ENCODE measurements around the gene ANKRD30B.
"Not testable (repeated sequence)": the region's sequence is repeated elsewhere in the genome, so short reads cannot be mapped to it uniquely, and the experiment has no call there.

Gene ANKRD30B

GRCh38 chr18:14797969-14798764 lies 50.2 kb downstream of the ANKRD30B start:
- H3K4me1 ChIP-seq (ENCODE audit: insufficient read depth, low read length); H3K36me3 ChIP-seq (ENCODE audit: insufficient read depth, low read length); H3K9me3 ChIP-seq (ENCODE audit: control insufficient read depth, insufficient read depth, low read length); H3K9ac ChIP-seq (ENCODE audit: low read depth, low read length): not testable (repeated sequence)

DNA sequence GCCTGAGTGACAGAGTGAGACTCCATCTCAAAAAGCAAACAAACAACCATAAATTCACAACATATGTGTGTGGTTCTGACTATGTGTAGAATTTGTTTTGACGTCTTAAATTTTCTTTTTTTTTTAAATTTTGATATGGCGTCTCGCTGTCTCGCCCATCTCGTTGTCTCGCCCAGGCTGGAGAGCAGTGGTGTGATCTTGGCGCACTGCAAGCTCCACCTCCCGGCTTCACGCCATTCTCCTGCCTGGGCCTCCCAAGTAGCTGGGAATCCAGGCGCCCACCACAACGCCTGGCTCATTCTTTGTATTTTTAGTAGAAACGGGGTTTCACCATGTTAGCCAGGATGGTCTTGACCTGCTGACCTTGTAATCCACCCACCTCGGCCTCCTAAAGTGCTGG lies 63.1 kb downstream of the ANKRD30B start:
- H3K9ac ChIP-seq (ENCODE audit: low read depth, low read length); H3K9me3 ChIP-seq (ENCODE audit: control insufficient read depth, insufficient read depth, low read length); H3K36me3 ChIP-seq (ENCODE audit: insufficient read depth, low read length); H3K4me1 ChIP-seq (ENCODE audit: insufficient read depth, low read length): not testable (repeated sequence)

GRCh38 chr18:14826972-14827632 lies 79.1 kb downstream of the ANKRD30B start:
- H3K4me1 ChIP-seq (ENCODE audit: insufficient read depth, low read length); H3K36me3 ChIP-seq (ENCODE audit: insufficient read depth, low read length); H3K9me3 ChIP-seq (ENCODE audit: control insufficient read depth, insufficient read depth, low read length); H3K9ac ChIP-seq (ENCODE audit: low read depth, low read length): not testable (repeated sequence)

- not testable (repeated sequence) for H3K36me3 ChIP-seq (ENCODE audit: insufficient read depth, low read length); H3K9ac ChIP-seq (ENCODE audit: low read depth, low read length); H3K4me1 ChIP-seq (ENCODE audit: insufficient read depth, low read length); H3K9me3 ChIP-seq (ENCODE audit: control insufficient read depth, insufficient read depth, low read length)
These were observed 93.6 kb downstream of the ANKRD30B start for GRCh38 chr18:14841607-14842006.

GRCh38 chr18:14851533-14851932 lies 103.6 kb downstream of the ANKRD30B start:
- H3K4me1 ChIP-seq (ENCODE audit: insufficient read depth, low read length); H3K9me3 ChIP-seq (ENCODE audit: control insufficient read depth, insufficient read depth, low read length); H3K9ac ChIP-seq (ENCODE audit: low read depth, low read length); H3K36me3 ChIP-seq (ENCODE audit: insufficient read depth, low read length): not testable (repeated sequence)

DNA sequence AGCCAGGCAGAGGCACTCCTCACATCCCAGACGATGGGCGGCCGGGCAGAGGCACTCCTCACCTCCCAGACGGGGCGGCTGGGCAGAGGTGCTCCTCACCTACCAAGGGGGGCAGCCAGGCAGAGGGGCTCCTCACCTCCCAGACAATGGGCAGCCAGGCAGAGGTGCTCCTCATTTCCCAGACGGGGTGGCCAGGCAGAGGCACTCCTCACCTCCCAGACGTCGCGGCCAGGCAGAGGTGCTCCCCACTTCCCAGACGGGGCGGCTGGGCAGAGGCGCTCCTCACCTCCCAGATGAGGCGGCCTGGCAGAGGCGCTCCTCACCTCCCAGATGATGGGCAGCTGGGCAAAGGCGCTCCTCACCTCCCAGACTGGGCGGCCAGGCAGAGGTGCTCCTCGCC lies 107.7 kb downstream of the ANKRD30B start:
- H3K9me3 ChIP-seq (ENCODE audit: control insufficient read depth, insufficient read depth, low read length); H3K4me1 ChIP-seq (ENCODE audit: insufficient read depth, low read length); H3K9ac ChIP-seq (ENCODE audit: low read depth, low read length); H3K36me3 ChIP-seq (ENCODE audit: insufficient read depth, low read length): not testable (repeated sequence)

- not testable (repeated sequence) for H3K9me3 ChIP-seq (ENCODE audit: control insufficient read depth, insufficient read depth, low read length); H3K4me1 ChIP-seq (ENCODE audit: insufficient read depth, low read length); H3K36me3 ChIP-seq (ENCODE audit: insufficient read depth, low read length); H3K9ac ChIP-seq (ENCODE audit: low read depth, low read length)
These were observed 108.3 kb downstream of the ANKRD30B start for GRCh38 chr18:14856256-14856655.

DNA sequence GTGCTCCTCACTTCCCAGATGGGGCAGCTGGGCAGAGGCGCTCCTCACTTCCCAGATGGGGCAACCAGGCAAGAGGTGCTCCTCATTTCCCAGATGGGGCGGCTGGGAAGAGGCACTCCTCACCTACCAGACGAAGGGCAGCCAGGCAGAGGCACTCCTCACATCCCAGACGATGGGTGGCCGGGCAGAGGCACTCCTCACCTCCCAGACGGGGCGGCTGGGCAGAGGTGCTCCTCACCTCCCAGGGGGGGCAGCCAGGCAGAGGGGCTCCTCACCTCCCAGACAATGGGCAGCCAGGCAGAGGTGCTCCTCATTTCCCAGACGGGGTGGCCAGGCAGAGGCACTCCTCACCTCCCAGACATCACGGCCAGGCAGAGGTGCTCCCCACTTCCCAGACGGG lies 110.5 kb downstream of the ANKRD30B start:
- H3K9me3 ChIP-seq (ENCODE audit: control insufficient read depth, insufficient read depth, low read length); H3K4me1 ChIP-seq (ENCODE audit: insufficient read depth, low read length); H3K36me3 ChIP-seq (ENCODE audit: insufficient read depth, low read length); H3K9ac ChIP-seq (ENCODE audit: low read depth, low read length): not testable (repeated sequence)

GRCh38 chr18:14859995-14860394 lies 112.0 kb downstream of the ANKRD30B start:
- H3K9me3 ChIP-seq (ENCODE audit: control insufficient read depth, insufficient read depth, low read length); H3K36me3 ChIP-seq (ENCODE audit: insufficient read depth, low read length); H3K9ac ChIP-seq (ENCODE audit: low read depth, low read length); H3K4me1 ChIP-seq (ENCODE audit: insufficient read depth, low read length): not testable (repeated sequence)

DNA sequence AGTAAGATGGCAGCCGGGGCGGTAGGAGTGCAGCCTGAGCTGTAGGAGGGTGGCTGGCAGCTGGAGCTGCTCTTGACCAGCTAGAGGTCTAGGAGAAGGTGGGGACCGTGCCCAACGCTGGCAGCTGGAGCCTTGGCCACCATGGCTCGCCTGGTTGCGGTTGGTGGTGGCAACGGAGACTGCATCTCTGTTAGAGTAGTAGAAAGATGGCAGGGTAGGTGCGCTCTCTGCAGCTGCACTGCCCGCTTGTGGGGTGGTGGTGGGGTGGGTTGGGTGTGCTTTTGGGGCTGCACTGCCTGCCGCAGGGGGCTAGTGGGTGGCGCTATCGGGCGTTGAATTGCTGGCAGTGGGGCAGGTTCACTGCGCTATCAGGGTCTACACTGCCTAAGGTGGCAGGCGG lies 118.5 kb downstream of the ANKRD30B start:
- H3K4me1 ChIP-seq (ENCODE audit: insufficient read depth, low read length) = not testable (repeated sequence)

GRCh38 chr18:14867988-14868387 lies 120.0 kb downstream of the ANKRD30B start:
- not testable (repeated sequence) for H3K36me3 ChIP-seq (ENCODE audit: insufficient read depth, low read length); H3K9ac ChIP-seq (ENCODE audit: low read depth, low read length); H3K9me3 ChIP-seq (ENCODE audit: control insufficient read depth, insufficient read depth, low read length); H3K4me1 ChIP-seq (ENCODE audit: insufficient read depth, low read length)

More for the DNA sequence above, 118.5 kb downstream of the ANKRD30B start:
- H3K9me3 ChIP-seq (ENCODE audit: control insufficient read depth, insufficient read depth, low read length); H3K36me3 ChIP-seq (ENCODE audit: insufficient read depth, low read length); H3K9ac ChIP-seq (ENCODE audit: low read depth, low read length): not testable (repeated sequence)

DNA sequence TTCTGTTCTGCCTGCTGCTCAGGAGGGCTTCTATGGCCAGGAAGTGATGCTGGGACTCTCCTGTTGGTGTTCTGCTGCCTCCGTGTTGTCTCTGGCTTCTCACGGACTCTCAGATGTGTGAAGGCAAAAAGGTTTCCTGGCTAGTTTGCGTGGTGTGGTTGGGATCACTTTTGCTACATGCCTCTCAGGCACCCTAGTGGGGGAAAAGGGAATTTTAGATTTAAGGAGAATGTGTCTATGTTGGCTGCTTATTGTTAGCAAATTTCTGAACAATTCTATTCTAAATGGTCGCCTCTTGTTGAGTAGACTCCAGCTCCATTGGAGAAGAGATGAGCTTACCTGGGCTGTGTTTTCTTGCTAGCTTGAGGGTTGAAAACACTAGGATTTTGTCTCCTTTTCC lies 120.9 kb downstream of the ANKRD30B start:
- not testable (repeated sequence) for H3K9me3 ChIP-seq (ENCODE audit: control insufficient read depth, insufficient read depth, low read length); H3K36me3 ChIP-seq (ENCODE audit: insufficient read depth, low read length); H3K4me1 ChIP-seq (ENCODE audit: insufficient read depth, low read length); H3K9ac ChIP-seq (ENCODE audit: low read depth, low read length)

GRCh38 chr18:14878826-14879225 lies 130.9 kb downstream of the ANKRD30B start:
- not testable (repeated sequence) for H3K4me1 ChIP-seq (ENCODE audit: insufficient read depth, low read length)

DNA sequence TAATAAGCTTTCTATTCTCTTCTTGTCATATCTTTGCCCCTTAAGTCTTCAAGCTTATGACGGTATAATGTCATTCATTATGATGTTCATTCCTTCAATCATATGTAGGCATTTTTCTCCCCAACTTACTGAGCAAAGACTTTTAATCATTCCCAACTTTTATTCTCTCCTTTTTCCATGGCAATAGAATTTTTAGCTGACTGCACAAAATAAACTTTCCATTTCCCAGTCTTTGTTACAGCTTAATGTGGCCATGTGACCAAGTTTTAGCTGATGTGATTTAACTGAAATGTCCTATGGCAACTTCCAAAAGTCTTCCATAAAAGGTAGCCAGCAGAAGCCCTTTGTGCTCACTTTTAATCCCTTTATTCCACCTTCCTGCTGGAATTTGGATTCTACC lies 152.5 kb downstream of the ANKRD30B start:
- H3K36me3 ChIP-seq (ENCODE audit: insufficient read depth, low read length) = no peaks in the 10 kb centered on the region
- H3K9ac ChIP-seq (ENCODE audit: low read depth, low read length) = no peak overlapping the region
- H3K4me1 ChIP-seq (ENCODE audit: insufficient read depth, low read length) = no peaks in the 10 kb centered on the region
- H3K9me3 ChIP-seq (ENCODE audit: control insufficient read depth, insufficient read depth, low read length) = no peaks in the 10 kb centered on the region

More at GRCh38 chr18:14878826-14879225, 130.9 kb downstream of the ANKRD30B start:
- not testable (repeated sequence) for H3K9me3 ChIP-seq (ENCODE audit: control insufficient read depth, insufficient read depth, low read length); H3K9ac ChIP-seq (ENCODE audit: low read depth, low read length); H3K36me3 ChIP-seq (ENCODE audit: insufficient read depth, low read length)

Measured in ES-I3 (cell line).